K562 (cell line): Measurements from ENCODE around the gene CCT4. TPM values are rescaled to one million over a fixed set of nuclear protein-coding genes. Genes with fewer than 3 reads are reported as not detected.

Experiments used
- CCNT2 ChIP-seq: IDR thresholded peaks from 2 replicates; pipeline ENCODE4 v1.6.1; 2011; ENCODE audit warnings: borderline replicate concordance, low read depth, mild to moderate bottlenecking, moderate library complexity, mixed read lengths, low read length; ENCODE audit not compliant: insufficient read length; ENCODE audit errors: extremely low read depth
- CSDE1 ChIP-seq, 2 experiments: fragments of 450-650 bp; IDR thresholded peaks; 2 replicates each; pipeline ENCODE4 v1.6.1; 2016; ENCODE audit warnings: mild to moderate bottlenecking in 1 of 2
- EWSR1 ChIP-seq: fragments of 450-650 bp; IDR thresholded peaks from 2 replicates; pipeline ENCODE4 v1.6.1; 2018; ENCODE audit warnings: borderline replicate concordance, mild to moderate bottlenecking, low read depth, moderate library complexity; ENCODE audit not compliant: partially characterized antibody
- MLX ChIP-seq, 2 experiments: fragments of 450-650 bp in 1 of 2; sonication (generic) in 1 of 2; formaldehyde crosslinking; conservative IDR thresholded peaks; 2 replicates each; pipeline versions ENCODE4 v1.4.0 to v1.8.1; 2020 to 2022; ENCODE audit warnings: mild to moderate bottlenecking in 1 of 2, missing genetic modification reagents in 1 of 2
- PPARD ChIP-seq: fragments of 250-450 bp; sonication (Bioruptor Pico); IDR thresholded peaks from 2 replicates; pipeline ENCODE4 v1.8.0; 2022; ENCODE audit warnings: inconsistent platforms, mild to moderate bottlenecking, moderate library complexity
- PURB ChIP-seq: sonication (generic); formaldehyde crosslinking; IDR thresholded peaks from 2 replicates; pipeline ENCODE4 v1.9.0; 2021; ENCODE audit warnings: low read depth, mild to moderate bottlenecking, missing genetic modification reagents
- TFE3 ChIP-seq: fragments of 450-650 bp; formaldehyde crosslinking; IDR thresholded peaks from 2 replicates; pipeline ENCODE4 v1.4.0; 2020; ENCODE audit warnings: mild to moderate bottlenecking, mixed read lengths
- ZBTB1 ChIP-seq: sonication (generic); formaldehyde crosslinking; IDR thresholded peaks from 2 replicates; pipeline ENCODE4 v1.8.1; 2023; ENCODE audit warnings: missing genetic modification reagents, low read depth, mild to moderate bottlenecking, borderline replicate concordance
- ZNF23 ChIP-seq: fragments of 250-450 bp; sonication (Bioruptor Pico); IDR thresholded peaks from 2 replicates; pipeline ENCODE4 v1.4.0; 2020; ENCODE audit warnings: mild to moderate bottlenecking
- ZNF24 ChIP-seq: fragments of 450-650 bp; IDR thresholded peaks from 2 replicates; pipeline ENCODE4 v1.6.1; 2016
- ZNF384 ChIP-seq: IDR thresholded peaks from 2 replicates; pipeline ENCODE4 v1.6.1; 2012; ENCODE audit warnings: low read depth, low read length, improper control_type of control experiment
- ZNF407 ChIP-seq: fragments of 450-650 bp; IDR thresholded peaks from 2 replicates; pipeline ENCODE4 v1.6.1; 2016; ENCODE audit warnings: low read depth
- ZSCAN29 ChIP-seq: fragments of 450-650 bp; IDR thresholded peaks from 2 replicates; pipeline ENCODE4 v1.6.1; 2017
- polyA plus RNA-seq, 8 experiments: library from polyadenylated mRNA; depleted of rRNA in 4 of 8; stranded (reverse) in 5 of 8; unstranded in 3 of 8; fragments of >200 nt; fragmentation: Nextera tagmentation in 2 of 8; fragmentation: Illumina TruSeq in 1 of 8; extraction: Ambion mirVana in 2 of 8; extraction: Trizol in 1 of 8; gene quantifications; 2 replicates each; pipeline versions ENCODE4 v1.2.1 to v1.2.3, GENCODE V29; 2011 to 2014; ENCODE audit warnings: inconsistent platforms in 1 of 8, missing spikeins in 1 of 8
- total RNA-seq, 7 experiments: library from RNA; depleted of rRNA in 6 of 7; stranded (reverse); fragments of >200 nt in 6 of 7; fragmentation: Illumina TruSeq in 2 of 7; extraction: Trizol in 2 of 7; gene quantifications; 2 replicates each; pipeline versions ENCODE4 v1.2.1 to v1.2.3, GENCODE V29; 2011 to 2021; ENCODE audit warnings: low replicate concordance in 1 of 7
- TF ChIP-seq, protein P1 (sequence below): fragments of 200-800 bp; sonication (Bioruptor generic); IDR thresholded peaks from 2 replicates; pipeline ENCODE4 v1.6.1; 2017; ENCODE audit warnings: missing genetic modification characterization, missing compliant biosample characterization

The CCT4 gene
- total and polyA plus RNA-seq, 9 of the 15 experiments (the other 6 are each of a cell fraction or from before 2014, with no cell fraction given), result 101 to 368 (median 303) TPM

- TF ChIP-seq ZNF407 (peak; percentile 94), PPARD (no peak), ZBTB1 (CRISPR knock-in tag) (0 out of 2 replicates have a peak, but pooled peaks have one; percentile 20), MLX (CRISPR knock-in tag; conservative IDR thresholded peaks at IDR 0.05) (no peak), PURB (no peak), ZNF384 (no peak), CCNT2 (peak; percentile 57), ZNF23 (CRISPR knock-in tag) (no peak), ZNF24 (no peak), EWSR1 (no peak), ZSCAN29 (no peak), TFE3 (CRISPR knock-in tag) (no peak), CSDE1 (IDR thresholded peaks at IDR 0.05) (no peak)
- TF ChIP-seq, protein P1, sequence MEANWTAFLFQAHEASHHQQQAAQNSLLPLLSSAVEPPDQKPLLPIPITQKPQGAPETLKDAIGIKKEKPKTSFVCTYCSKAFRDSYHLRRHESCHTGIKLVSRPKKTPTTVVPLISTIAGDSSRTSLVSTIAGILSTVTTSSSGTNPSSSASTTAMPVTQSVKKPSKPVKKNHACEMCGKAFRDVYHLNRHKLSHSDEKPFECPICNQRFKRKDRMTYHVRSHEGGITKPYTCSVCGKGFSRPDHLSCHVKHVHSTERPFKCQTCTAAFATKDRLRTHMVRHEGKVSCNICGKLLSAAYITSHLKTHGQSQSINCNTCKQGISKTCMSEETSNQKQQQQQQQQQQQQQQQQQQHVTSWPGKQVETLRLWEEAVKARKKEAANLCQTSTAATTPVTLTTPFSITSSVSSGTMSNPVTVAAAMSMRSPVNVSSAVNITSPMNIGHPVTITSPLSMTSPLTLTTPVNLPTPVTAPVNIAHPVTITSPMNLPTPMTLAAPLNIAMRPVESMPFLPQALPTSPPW, result peak; percentile 56
These were observed 17.1 kb upstream of the CCT4 start, which contains the start of gene COMMD1 (continued) for GRCh38 chr2:61905372-61906185.
